Smooth muscle cell (in vitro differentiated cells): ENCODE results near the gene ELK4. TPM values are rescaled to one million over a fixed set of nuclear protein-coding genes. Genes with fewer than 3 reads are reported as not detected.

ENCODE experiments used
- DNase-seq: peaks from one replicate; lab custom pipeline; 2025; ENCODE audit not compliant: unreplicated experiment; lab: John Stamatoyannopoulos, UW
- H2AFZ ChIP-seq: fragments of 200-600 bp; sonication (generic); 2 replicates; pipeline ENCODE4 v1.6.0; 2016; ENCODE audit warnings: antibody characterized with exemption, low read depth, mild to moderate bottlenecking
- H3F3A ChIP-seq: fragments of 200-600 bp; sonication (generic); 2 replicates; pipeline ENCODE4 v1.6.0; 2017; ENCODE audit warnings: antibody characterized with exemption, low read depth
- H3K27ac ChIP-seq: fragments of 200-600 bp; sonication (generic); 2 replicates; pipeline ENCODE4 v1.5.1; 2016; ENCODE audit warnings: low read depth, mild to moderate bottlenecking
- H3K27me3 ChIP-seq: fragments of 200-600 bp; sonication (generic); 2 replicates; pipeline ENCODE4 v1.6.1; 2016; ENCODE audit warnings: low read depth, mild to moderate bottlenecking
- H3K36me3 ChIP-seq: fragments of 200-600 bp; sonication (generic); 2 replicates; pipeline ENCODE4 v1.5.1; 2016; ENCODE audit warnings: low read depth
- H3K4me1 ChIP-seq: fragments of 200-600 bp; sonication (generic); 2 replicates; pipeline ENCODE4 v1.5.1; 2016; ENCODE audit warnings: low read depth
- H3K4me2 ChIP-seq: fragments of 200-600 bp; sonication (generic); 2 replicates; pipeline ENCODE4 v1.6.0; 2016; ENCODE audit warnings: mild to moderate bottlenecking
- H3K4me3 ChIP-seq: fragments of 200-600 bp; sonication (generic); 2 replicates; pipeline ENCODE4 v1.5.1; 2016; ENCODE audit warnings: mild to moderate bottlenecking
- H3K79me2 ChIP-seq: fragments of 200-600 bp; sonication (generic); 2 replicates; pipeline ENCODE4 v1.6.0; 2016; ENCODE audit warnings: low read depth, mild to moderate bottlenecking
- H3K9ac ChIP-seq: fragments of 200-600 bp; sonication (generic); 2 replicates; pipeline ENCODE4 v1.6.0; 2016; ENCODE audit warnings: low read depth
- H3K9me3 ChIP-seq: fragments of 200-600 bp; sonication (generic); replicated peaks from 2 replicates; pipeline ENCODE4 v1.5.1; 2016; ENCODE audit warnings: low read depth
- H4K20me1 ChIP-seq: fragments of 200-600 bp; sonication (generic); 2 replicates; pipeline ENCODE4 v1.6.0; 2016; ENCODE audit warnings: low read depth
- CTCF ChIP-seq: fragments of 200-600 bp; sonication (generic); IDR thresholded peaks from 2 replicates; pipeline ENCODE4 v1.5.1; 2017; ENCODE audit warnings: borderline replicate concordance, mild to moderate bottlenecking, antibody characterized with exemption; ENCODE audit not compliant: insufficient read depth, poor library complexity, severe bottlenecking
- WGBS: methylation state at CpG from one replicate; pipeline ENCODE4 v1.1.7; 2016; ENCODE audit warnings: low lambda C conversion rate; 5-methylcytosine and 5-hydroxymethylcytosine counted together
- polyA plus RNA-seq: library from polyadenylated mRNA; unstranded; fragments of >200 nt; fragmentation: Nextera tagmentation; extraction: Ambion mirVana; gene quantifications from 2 replicates; pipeline ENCODE4 v1.2.1, GENCODE V29; 2016
- total RNA-seq: library from RNA; depleted of rRNA; stranded (reverse); fragments of >200 nt; gene quantifications from 2 replicates; pipeline ENCODE4 v1.2.3, GENCODE V29; 2014

ELK4 gene
- total and polyA plus RNA-seq, 2 experiments from 2014 or later = 3.7 to 15.5 TPM

- Histone ChIP-seq H2AFZ (no peak overlapping the region), H3K9ac (no peak overlapping the region), H3K36me3 (no peaks in the 10 kb centered on the region), H3F3A (no peaks in the 10 kb centered on the region), H3K27ac (no peak overlapping the region), H3K4me2 (no peak overlapping the region), H3K4me3 (no peak overlapping the region), H3K9me3 (no peaks in the 10 kb centered on the region), H3K79me2 (no peaks in the 10 kb centered on the region), H3K4me1 (no peaks in the 10 kb centered on the region), H3K27me3 (peaks cover 58% of the 10 kb centered on the region), H4K20me1 (no peaks in the 10 kb centered on the region)
- DNase-seq = no peak
- no peak for TF ChIP-seq CTCF
- 95% methylated on average over 9 of the region's 9 CpGs for WGBS
These were observed 50.4 kb downstream of the ELK4 start for GRCh38 chr1:205581321-205581980.

- Histone ChIP-seq H3K4me1 (no peaks in the 10 kb centered on the region), H3K9ac (no peak overlapping the region), H3K4me3 (no peak overlapping the region), H3K9me3 (no peaks in the 10 kb centered on the region), H3K4me2 (no peak overlapping the region), H3K27ac (no peak overlapping the region), H3K79me2 (no peaks in the 10 kb centered on the region), H2AFZ (no peak overlapping the region), H3K27me3 (peaks cover 63% of the 10 kb centered on the region), H3F3A (no peaks in the 10 kb centered on the region), H4K20me1 (no peaks in the 10 kb centered on the region), H3K36me3 (no peaks in the 10 kb centered on the region)
- TF ChIP-seq CTCF = no peak
- DNase-seq = no peak
- 80% methylated on average over 3 of the region's 3 CpGs for WGBS
These were observed 51.0 kb downstream of the ELK4 start for GRCh38 chr1:205580923-205581180.

GRCh38 chr1:205580140-205580922, 51.5 kb downstream of the ELK4 start:
- Histone ChIP-seq H3K27ac (no peak overlapping the region), H2AFZ (no peak overlapping the region), H3F3A (no peaks in the 10 kb centered on the region), H3K4me3 (no peak overlapping the region), H3K79me2 (no peaks in the 10 kb centered on the region), H4K20me1 (no peaks in the 10 kb centered on the region), H3K36me3 (no peaks in the 10 kb centered on the region), H3K9ac (no peak overlapping the region), H3K4me2 (no peak overlapping the region), H3K4me1 (no peaks in the 10 kb centered on the region), H3K9me3 (no peaks in the 10 kb centered on the region), H3K27me3 (peaks cover 68% of the 10 kb centered on the region)
- WGBS = 74% methylated on average over 15 of the region's 15 CpGs
- TF ChIP-seq CTCF = no peak
- no peak for DNase-seq
